ENCODE measurements around the gene KRT71. TPM values are rescaled to one million over a fixed set of nuclear protein-coding genes. Genes with fewer than 3 reads are reported as not detected.

Gene KRT71
- total and polyA plus RNA-seq, 2 of the 8 experiments (the other 6 are each of a cell fraction or from before 2014, with no cell fraction given) = not detected

DNA sequence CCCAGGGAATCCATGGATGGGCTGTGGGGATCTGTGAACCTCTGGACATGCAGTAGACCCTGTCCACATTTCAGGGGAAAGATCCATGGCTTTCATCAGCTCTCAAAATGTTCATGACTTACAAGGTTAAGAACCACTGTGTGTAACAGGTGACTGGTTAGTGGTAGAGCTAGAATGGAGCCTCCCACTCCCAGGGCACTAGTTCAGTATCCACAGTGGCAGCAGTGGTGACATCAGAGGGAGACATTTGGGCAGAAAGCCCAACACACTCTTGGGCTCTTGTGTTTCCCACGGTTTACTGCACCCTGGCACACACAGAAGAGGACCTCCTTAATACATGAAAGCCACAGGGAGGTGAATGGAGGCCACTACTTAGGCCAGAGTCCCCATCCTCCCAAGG lies 11.6 kb upstream of the KRT71 start:
- Histone ChIP-seq H3K79me2 (ENCODE audit: control insufficient read depth in 1 of 2, insufficient read depth in 2 of 2, low read length in 2 of 2) (no peaks in the 10 kb centered on the region), H3K9me3 (ENCODE audit: insufficient read depth in 2 of 2, low read depth in 1 of 2, low read length in 1 of 2) (no peaks in the 10 kb centered on the region), H4K8ac (ENCODE audit: extremely low read depth, insufficient read depth, low read length) (no peak overlapping the region), H3K18ac (ENCODE audit: extremely low read depth, low read length) (no peak overlapping the region), H3K27ac (ENCODE audit: low read depth, low read length) (no peak overlapping the region), H3K4me3 (ENCODE audit: extremely low read depth in 1 of 4, insufficient read depth in 2 of 4, low read depth in 3 of 4, low read length in 4 of 4) (no peak overlapping the region), H2BK12ac (ENCODE audit: low read depth, low read length) (no peak overlapping the region), H4K91ac (replicated peaks; ENCODE audit: insufficient read length, low read length) (no peak overlapping the region), H3K27me3 (replicated peaks in 1 of 4; ENCODE audit: control insufficient read depth in 3 of 4, extremely low read depth in 1 of 4, insufficient read depth in 3 of 4, low read length in 3 of 4) (no peaks in the 10 kb centered on the region; a peak in 1 of 7 replicates), H3K4me1 (replicated peaks in 1 of 4; ENCODE audit: control insufficient read depth in 3 of 4, insufficient read depth in 4 of 4, low read length in 3 of 4) (no peaks in the 10 kb centered on the region), H3K36me3 (ENCODE audit: control insufficient read depth in 2 of 4, insufficient read depth in 4 of 4, low read length in 3 of 4) (no peaks in the 10 kb centered on the region), H3K4me2 (ENCODE audit: insufficient read depth in 1 of 2, low read depth in 2 of 2, low read length in 2 of 2) (no peak overlapping the region), H2BK5ac (ENCODE audit: low read depth, low read length) (no peak overlapping the region), H2BK120ac (replicated peaks; ENCODE audit: low read depth, low read length) (no peak overlapping the region), H3K56ac (replicated peaks; ENCODE audit: insufficient read length, low read depth, low read length) (no peak overlapping the region), H4K20me1 (replicated peaks in 1 of 2; ENCODE audit: control insufficient read depth in 1 of 2, insufficient read depth in 2 of 2, low read length in 2 of 2) (no peaks in the 10 kb centered on the region), H2AFZ (ENCODE audit: low read length) (no peak overlapping the region), H3K79me1 (ENCODE audit: low read depth, low read length) (no peaks in the 10 kb centered on the region), H3K23ac (ENCODE audit: insufficient read length) (no peak overlapping the region), H3K9ac (replicated peaks in 1 of 4; ENCODE audit: extremely low read depth in 1 of 4, low read depth in 3 of 4, low read length in 3 of 4) (no peak overlapping the region), H2BK15ac (ENCODE audit: low read length) (no peak overlapping the region), H3K14ac (ENCODE audit: insufficient read length) (no peak overlapping the region), H2AK5ac (ENCODE audit: low read depth, low read length) (no peak overlapping the region), H4K5ac (ENCODE audit: insufficient read length, low read depth, low read length) (no peak overlapping the region), H2BK20ac (ENCODE audit: low read length) (no peak overlapping the region), H3K4ac (replicated peaks; ENCODE audit: insufficient read length, low read depth, low read length) (no peak overlapping the region), H3K23me2 (ENCODE audit: low read depth, low read length) (no peaks in the 10 kb centered on the region)
- DNase-seq (ENCODE audit: low read depth in 1 of 2, low spot score in 2 of 2) (no peak), FAIRE-seq (no peak)
- WGBS, 2 experiments (ENCODE audit: extremely low coverage in 1 of 2, insufficient coverage in 1 of 2, insufficient read length in 1 of 2, insufficient replicate concordance in 2 of 2, low coverage in 1 of 2, low lambda C conversion rate in 2 of 2, missing lambda C conversion rate in 1 of 2) = 90% methylated on average over 1 of the region's 1 CpG; no CpG with 5 or more reads in 1 of the 2 experiments
- CTCF ChIA-PET (ENCODE audit: partially characterized antibody) = interaction anchor here (0.9 to 2.7 kb wide), 8 partner anchors 18 to 408 kb away, joined by 3 to 10 read pairs (median 4); no protein-coding TSS in a partner anchor
- TF ChIP-seq JUN (IDR thresholded peaks at IDR 0.05; ENCODE audit: low read depth, low read length) (no peak), CHD1 (IDR thresholded peaks at IDR 0.05; ENCODE audit: low read depth, low read length) (no peak), SIX5 (IDR thresholded peaks at IDR 0.05; ENCODE audit: low read depth, low read length) (no peak), SP4 (IDR thresholded peaks at IDR 0.05; ENCODE audit: low read length) (no peak), JUND (IDR thresholded peaks at IDR 0.05; ENCODE audit: low read length) (no peak), KDM5A (IDR thresholded peaks at IDR 0.05; ENCODE audit: low read length) (no peak), SIN3A (conservative IDR thresholded peaks at IDR 0.05 in 1 of 2, IDR thresholded peaks at IDR 0.05 in 1 of 2; ENCODE audit: low read depth in 1 of 2, low read length in 2 of 2) (no peak), CBX8 (IDR thresholded peaks at IDR 0.05; ENCODE audit: borderline replicate concordance, low read depth, low read length) (no peak), POU5F1 (IDR thresholded peaks at IDR 0.05; ENCODE audit: low read depth, low read length) (no peak)
- TF ChIP-seq, protein P1, sequence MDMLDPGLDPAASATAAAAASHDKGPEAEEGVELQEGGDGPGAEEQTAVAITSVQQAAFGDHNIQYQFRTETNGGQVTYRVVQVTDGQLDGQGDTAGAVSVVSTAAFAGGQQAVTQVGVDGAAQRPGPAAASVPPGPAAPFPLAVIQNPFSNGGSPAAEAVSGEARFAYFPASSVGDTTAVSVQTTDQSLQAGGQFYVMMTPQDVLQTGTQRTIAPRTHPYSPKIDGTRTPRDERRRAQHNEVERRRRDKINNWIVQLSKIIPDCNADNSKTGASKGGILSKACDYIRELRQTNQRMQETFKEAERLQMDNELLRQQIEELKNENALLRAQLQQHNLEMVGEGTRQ (IDR thresholded peaks at IDR 0.05; ENCODE audit: low read length) = no peak
- TF ChIP-seq, protein P2, sequence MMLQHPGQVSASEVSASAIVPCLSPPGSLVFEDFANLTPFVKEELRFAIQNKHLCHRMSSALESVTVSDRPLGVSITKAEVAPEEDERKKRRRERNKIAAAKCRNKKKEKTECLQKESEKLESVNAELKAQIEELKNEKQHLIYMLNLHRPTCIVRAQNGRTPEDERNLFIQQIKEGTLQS (IDR thresholded peaks at IDR 0.05; ENCODE audit: insufficient read depth, low read depth, low read length) = no peak
- POLR2A ChIA-PET (ENCODE audit: partially characterized antibody) = no interaction called here

All from H1 (cell line).